Measurements from ENCODE around the gene ATRN.
"Not testable (repeated sequence)": the region's sequence is repeated elsewhere in the genome, so short reads cannot be mapped to it uniquely, and the experiment has no call there.

Gene ATRN

GRCh38 chr20:3470208-3470626, 601 bp upstream of the ATRN start:
- no peak for DNase-seq (ENCODE audit: low read depth in 3 of 3)

DNA sequence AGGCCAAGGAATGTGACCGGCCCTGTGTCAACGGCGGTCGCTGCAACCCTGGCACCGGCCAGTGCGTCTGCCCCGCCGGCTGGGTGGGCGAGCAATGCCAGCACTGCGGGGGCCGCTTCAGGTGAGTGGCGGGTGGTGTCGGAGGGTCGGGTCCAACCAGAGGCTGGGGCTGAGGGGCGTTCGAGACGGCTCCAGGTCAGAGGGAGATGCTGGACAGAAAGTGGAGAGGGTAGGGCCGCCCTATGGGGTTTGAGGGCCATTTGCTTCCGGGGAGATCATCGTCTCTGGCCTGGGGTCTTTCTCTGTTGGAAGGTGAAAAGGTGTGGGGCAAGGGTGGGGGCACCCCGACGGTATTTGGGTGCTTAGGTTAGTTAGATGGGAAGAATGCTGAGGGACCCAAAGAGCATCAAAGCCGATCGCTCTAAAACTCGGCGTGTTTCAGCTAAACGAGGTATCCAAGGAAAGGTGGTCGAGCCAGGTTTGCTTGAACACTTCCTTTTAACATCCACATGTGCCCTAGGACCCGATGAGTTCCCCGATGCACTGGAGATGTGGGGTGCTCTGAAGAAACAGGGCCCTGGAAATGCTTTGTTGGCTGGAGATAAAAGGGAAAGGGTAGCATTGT, 691 bp downstream of the ATRN start:
- no peak for DNase-seq (ENCODE audit: low read depth in 3 of 3)

GRCh38 chr20:3472105-3472504, 1.3 kb downstream of the ATRN start:
- no peak for DNase-seq (ENCODE audit: low read depth in 3 of 3)

DNA sequence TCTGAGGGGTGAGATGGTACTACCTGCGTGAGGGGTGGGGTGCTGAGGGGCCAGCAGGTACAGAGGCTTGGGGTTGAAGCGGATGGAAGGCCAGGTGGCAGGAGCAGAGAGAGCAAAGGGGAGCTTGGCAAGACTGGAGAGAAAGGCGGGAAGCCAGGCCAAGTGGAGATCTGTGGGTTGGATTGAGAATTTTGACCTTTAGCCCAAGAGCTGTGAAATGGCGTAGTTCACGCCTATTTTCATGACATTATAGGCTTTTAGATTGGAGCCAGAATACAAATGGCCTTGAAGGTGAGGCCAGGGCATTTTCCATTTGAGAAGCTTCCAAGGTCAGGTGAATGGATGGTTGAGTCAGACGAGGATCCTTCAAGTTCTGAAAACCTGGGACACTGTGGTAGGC, 2.5 kb downstream of the ATRN start:
- DNase-seq (ENCODE audit: low read depth in 3 of 3) = no peak

DNA sequence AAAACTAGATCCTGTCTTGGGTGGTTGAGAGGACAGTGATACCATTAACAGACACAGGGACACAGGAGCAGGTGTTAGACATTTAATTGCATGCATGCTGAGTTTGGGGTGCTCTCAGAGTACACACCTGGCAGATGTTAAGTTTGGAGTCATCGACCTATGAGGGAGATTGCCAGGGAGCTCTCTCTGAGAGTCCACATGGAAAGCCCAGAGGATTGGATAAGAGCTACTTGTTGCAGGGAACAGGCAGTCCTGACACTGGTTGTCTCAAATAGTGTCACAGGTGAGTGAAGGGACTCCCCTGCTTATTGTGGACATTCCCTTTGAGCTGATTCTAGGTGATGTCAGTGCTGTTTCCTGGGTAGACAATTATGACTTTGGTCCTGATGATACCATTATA, 3.1 kb downstream of the ATRN start:
- no peak for DNase-seq (ENCODE audit: low read depth in 3 of 3)

DNA sequence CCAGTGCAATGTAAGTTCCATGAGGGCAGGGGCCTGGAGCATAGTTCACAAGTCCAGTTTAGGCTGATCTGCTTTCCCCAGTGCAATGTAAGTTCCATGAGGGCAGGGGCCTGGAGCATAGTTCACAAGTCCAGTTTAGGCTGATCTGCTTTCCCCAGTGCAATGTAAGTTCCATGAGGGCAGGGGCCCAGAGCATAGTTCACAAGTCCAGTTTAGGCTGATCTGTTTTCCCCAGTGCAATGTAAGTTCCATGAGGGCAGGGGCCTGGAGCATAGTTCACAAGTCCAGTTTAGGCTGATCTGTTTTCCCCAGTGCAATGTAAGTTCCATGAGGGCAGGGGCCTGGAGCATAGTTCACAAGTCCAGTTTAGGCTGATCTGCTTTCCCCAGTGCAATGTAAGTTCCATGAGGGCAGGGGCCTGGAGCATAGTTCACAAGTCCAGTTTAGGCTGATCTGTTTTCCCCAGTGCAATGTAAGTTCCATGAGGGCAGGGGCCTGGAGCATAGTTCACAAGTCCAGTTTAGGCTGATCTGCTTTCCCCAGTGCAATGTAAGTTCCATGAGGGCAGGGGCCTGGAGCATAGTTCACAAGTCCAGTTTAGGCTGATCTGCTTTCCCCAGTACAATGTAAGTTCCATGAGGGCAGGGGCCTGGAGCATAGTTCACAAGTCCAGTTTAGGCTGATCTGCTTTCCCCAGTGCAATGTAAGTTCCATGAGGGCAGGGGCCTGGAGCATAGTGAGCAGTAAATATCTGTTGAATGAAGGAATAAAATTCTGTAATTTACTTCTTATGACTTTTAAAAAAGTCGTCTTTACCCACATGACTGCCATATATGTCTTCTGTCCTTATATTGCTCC, 6.4 kb downstream of the ATRN start:
- DNase-seq (ENCODE audit: low read depth in 3 of 3) = not testable (repeated sequence)

GRCh38 chr20:3477861-3478544, 7.2 kb downstream of the ATRN start:
- DNase-seq (ENCODE audit: low read depth in 3 of 3) = no peak

GRCh38 chr20:3479025-3479424, 8.2 kb downstream of the ATRN start:
- DNase-seq (ENCODE audit: low read depth in 3 of 3) = no peak

DNA sequence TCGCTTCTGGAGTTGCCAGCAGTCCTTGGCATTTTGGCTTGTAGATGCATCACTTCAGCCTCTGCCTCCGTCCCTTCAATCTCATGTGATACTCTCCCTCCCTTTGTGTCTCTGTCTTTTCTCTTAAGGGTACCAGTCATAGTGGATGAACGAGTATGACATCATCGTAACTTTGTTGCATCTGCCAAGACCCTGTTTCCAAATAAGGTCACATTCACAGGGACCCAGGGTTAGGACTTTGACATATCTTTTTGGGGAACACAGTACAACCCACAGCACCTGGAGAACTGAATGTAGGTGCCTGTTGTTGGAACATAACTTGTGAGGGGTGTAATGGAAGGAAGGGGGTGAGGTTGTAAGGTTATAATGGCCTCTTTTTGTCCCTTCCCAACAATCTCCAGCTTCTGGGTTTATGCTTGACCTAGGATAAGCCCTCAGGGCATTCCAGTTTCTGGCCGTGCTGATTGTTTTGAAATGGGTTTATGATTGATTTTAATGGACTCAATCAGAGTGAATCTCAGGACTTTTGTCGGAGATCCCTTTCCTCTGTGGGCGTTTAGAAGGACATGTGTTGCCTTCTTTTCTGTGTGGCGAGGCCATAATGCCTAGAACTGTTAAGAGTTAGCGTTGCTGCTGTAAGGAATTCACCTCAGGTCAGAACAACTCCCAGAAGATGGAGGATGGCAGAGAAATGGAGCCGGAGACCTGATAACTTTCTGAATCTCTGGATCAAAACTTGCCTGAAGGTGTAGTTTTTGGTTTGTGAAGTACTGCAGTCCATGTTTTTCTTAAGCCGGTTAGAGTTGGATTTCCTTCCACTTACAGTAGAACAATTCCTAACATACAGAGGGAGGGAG, 9.2 kb downstream of the ATRN start:
- no peak for DNase-seq (ENCODE audit: low read depth in 3 of 3)

GRCh38 chr20:3483309-3483708, 12.5 kb downstream of the ATRN start:
- no peak for DNase-seq (ENCODE audit: low read depth in 3 of 3)

GRCh38 chr20:3483784-3484183, 13.0 kb downstream of the ATRN start:
- no peak for DNase-seq (ENCODE audit: low read depth in 3 of 3)

DNA sequence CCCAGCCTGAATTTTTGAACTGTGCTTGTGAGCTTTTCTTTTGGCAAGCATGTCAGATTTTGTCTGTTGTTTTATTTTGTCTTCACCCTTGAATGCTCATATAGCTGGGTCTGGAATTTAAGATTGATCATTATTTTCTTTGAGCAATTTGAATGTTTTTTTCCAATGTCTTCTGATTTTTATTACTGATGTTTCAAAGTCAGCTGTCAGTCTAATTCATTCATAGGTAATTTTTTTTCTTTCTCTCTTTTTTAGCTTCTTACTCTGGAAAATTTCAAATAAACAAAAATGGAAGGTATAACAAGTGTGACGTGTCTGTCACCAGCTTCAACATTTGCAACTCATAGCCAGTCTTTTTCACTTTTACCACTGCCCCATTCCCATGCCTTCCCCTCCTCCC, 15.1 kb downstream of the ATRN start:
- no peak for DNase-seq (ENCODE audit: low read depth in 3 of 3)

GRCh38 chr20:3486850-3487249, 16.0 kb downstream of the ATRN start:
- DNase-seq (ENCODE audit: low read depth in 3 of 3) = no peak

DNA sequence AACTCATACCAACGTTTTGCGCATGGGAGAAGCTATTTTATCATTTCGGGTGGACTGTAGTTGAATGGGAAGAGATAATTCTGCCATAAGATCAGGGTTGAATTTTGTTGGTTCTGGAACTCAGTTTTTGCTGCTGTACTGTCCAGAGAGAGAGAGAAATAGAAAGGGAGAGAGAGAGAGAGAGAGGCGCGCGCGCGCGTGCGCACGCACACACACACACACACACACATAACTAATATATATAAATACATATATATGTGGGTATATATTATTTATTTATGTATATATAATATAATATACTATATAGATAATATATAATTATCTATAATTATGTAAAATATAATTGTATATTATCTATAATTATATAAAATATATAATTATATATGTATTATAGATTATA, 21.9 kb downstream of the ATRN start:
- no peak for DNase-seq (ENCODE audit: low read depth in 3 of 3)

GRCh38 chr20:3494218-3494617, 23.4 kb downstream of the ATRN start:
- DNase-seq (ENCODE audit: low read depth in 3 of 3) = no peak

DNA sequence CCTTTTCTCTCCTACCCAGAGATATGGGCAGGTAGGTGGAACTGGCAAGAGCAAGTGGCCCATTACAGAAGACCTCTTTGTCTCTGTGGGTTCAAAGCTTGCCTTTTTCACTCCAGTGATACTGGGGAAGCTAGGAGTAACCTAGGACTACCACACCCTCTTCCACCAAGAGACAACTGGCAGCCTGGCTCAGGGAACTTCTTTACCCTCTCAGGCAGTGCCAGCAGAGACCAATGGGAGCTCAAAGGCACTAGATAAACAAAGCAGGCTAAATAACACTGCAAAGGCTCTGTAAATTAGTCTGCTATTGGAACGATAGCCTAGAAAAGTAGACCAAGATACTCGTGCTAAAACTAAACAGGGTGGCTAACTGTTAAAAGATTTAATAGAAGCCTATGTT, 32.1 kb downstream of the ATRN start:
- no peak for DNase-seq (ENCODE audit: low read depth in 3 of 3)

GRCh38 chr20:3505148-3505547, 34.3 kb downstream of the ATRN start:
- no peak for DNase-seq (ENCODE audit: low read depth in 3 of 3)

GRCh38 chr20:3509064-3509463, 38.2 kb downstream of the ATRN start:
- no peak for DNase-seq (ENCODE audit: low read depth in 3 of 3)

GRCh38 chr20:3510110-3510509, 39.3 kb downstream of the ATRN start:
- DNase-seq (ENCODE audit: low read depth in 3 of 3) = no peak

GRCh38 chr20:3512239-3512638, 41.4 kb downstream of the ATRN start:
- DNase-seq (ENCODE audit: low read depth in 3 of 3) = not testable (repeated sequence)

DNA sequence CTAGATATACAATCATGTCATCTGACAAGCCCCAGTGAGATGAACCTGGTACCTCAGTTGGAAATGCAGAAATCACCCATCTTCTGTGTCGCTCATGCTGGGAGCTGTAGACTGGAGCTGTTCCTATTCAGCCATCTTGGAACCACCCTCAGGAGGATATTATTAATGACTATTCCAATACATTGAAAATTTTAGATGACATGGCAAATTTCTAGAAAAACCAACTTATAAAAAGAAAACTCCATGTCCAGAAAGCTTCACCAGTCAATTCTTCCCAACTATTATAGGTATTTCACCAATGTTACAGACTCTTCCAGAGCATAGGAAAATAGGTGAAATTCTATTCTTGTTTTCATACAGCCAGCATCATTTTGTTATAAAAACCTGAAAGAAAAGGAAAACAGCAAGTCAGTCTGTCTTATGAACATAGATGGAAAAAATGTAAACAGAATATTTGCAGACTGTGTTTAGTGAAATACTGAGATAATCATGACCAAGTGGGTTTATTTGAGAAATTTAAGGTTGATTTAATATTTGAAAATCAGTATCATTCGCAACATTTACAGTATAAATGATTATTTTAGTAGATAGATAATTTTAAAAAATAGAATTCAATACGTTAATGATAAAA, 43.3 kb downstream of the ATRN start:
- DNase-seq (ENCODE audit: low read depth in 3 of 3) = no peak
